Measurements from ENCODE around the gene RIMKLA. TPM values are rescaled to one million over a fixed set of nuclear protein-coding genes. Genes with fewer than 3 reads are reported as not detected.

Gene RIMKLA
- total RNA-seq, 1 donor from 2014 or later = 2.3 TPM

DNA sequence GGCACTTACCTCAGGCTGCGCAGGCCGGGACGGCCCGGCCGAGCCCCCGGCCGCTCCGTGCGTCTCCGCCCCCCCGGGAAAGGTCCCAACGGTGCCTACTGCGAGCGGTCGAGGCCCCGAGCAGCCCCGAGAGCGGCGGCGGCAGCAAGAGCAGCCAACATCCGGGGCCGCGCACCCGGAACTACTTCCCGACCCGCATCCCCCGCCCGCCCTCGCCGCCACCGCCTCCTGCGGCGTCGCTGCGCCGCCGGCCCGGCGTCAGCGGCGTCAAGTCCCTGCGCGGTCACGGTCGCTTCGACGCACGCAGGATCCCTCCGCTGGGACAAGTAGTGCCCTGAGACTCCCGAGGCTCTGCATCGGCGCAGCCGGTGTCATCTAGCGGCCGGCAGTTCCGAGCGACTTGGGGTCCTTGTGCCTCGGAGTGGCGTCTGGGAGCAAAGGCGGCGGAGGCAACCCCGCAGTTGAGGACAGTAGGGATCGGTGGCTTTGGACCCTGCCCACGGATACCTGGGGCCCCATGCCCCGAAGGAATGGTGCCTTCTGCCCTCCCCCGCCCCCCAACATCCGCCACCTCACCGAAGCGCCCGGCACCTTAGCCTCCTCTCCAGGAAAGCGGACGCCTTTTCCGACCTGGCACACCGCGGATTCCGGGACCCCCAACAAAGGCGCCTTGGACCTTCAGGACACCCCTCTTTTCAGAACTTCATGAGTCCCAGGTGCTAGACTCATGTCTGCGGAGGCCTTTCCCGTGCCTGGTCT, 45.4 kb upstream of the RIMKLA start, which contains the start of gene FOXJ3:
Gene FOXJ3 (minus strand): TSS at position 186 of the 759 bp plus-strand sequence. CDS start 24,142 bp downstream, outside the sequence.
- no peaks in the 10 kb centered on the region for H3K36me3 Mint-ChIP-seq
- H3K9me3 Mint-ChIP-seq = no peaks in the 10 kb centered on the region
- H3K4me1 Mint-ChIP-seq (ENCODE audit: unreplicated experiment) = peaks cover 32% of the 10 kb centered on the region

DNA sequence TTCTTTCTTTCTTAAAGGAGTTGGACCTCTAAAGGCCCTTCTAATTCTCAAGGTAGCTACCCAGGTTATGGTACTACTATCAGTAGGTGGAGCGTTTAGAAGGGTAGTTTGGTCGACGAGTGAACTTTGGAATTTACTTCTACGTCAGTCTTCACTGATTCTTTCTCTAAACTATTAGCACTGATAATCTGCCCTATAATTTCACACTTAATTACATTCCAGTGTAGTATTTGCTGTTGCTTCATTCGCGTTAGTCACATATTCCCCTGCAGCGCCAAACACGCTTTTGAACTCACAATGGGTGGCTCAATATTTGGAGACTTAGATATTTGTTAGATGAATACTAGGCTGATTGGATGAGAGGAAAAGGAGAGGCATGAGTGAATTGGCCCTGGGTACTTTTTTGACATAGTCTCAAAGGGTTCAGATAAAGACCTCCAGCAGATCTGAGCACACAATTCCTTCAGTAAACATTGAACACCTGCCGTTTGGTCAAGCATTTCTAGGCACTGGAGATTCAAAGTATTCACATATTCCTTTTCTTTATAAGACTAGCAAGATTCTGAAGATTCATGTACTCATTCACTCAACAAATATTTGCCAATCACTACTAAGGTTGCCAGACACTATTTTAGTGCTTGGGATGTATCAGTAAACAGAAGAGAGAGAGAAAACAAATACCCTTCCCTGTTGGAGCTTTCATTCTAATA, 44.6 kb upstream of the RIMKLA start:
- DNase-seq (ENCODE audit: extremely low spot score, unreplicated experiment) = no peak

More for the DNA sequence above, 45.4 kb upstream of the RIMKLA start, which contains the start of gene FOXJ3:
- Mint-ChIP-seq H3K4me3 (peak within 1 kb of the TSS; percentile 94), H3K27ac (peak within 1 kb of the TSS; percentile 95), H3K27me3 (no peaks in the 10 kb centered on the region)
- peak; percentile 93 for DNase-seq (ENCODE audit: extremely low spot score, unreplicated experiment)
- TF ChIP-seq, protein P1, sequence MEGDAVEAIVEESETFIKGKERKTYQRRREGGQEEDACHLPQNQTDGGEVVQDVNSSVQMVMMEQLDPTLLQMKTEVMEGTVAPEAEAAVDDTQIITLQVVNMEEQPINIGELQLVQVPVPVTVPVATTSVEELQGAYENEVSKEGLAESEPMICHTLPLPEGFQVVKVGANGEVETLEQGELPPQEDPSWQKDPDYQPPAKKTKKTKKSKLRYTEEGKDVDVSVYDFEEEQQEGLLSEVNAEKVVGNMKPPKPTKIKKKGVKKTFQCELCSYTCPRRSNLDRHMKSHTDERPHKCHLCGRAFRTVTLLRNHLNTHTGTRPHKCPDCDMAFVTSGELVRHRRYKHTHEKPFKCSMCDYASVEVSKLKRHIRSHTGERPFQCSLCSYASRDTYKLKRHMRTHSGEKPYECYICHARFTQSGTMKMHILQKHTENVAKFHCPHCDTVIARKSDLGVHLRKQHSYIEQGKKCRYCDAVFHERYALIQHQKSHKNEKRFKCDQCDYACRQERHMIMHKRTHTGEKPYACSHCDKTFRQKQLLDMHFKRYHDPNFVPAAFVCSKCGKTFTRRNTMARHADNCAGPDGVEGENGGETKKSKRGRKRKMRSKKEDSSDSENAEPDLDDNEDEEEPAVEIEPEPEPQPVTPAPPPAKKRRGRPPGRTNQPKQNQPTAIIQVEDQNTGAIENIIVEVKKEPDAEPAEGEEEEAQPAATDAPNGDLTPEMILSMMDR (conservative IDR thresholded peaks at IDR 0.05) = no peak

DNA sequence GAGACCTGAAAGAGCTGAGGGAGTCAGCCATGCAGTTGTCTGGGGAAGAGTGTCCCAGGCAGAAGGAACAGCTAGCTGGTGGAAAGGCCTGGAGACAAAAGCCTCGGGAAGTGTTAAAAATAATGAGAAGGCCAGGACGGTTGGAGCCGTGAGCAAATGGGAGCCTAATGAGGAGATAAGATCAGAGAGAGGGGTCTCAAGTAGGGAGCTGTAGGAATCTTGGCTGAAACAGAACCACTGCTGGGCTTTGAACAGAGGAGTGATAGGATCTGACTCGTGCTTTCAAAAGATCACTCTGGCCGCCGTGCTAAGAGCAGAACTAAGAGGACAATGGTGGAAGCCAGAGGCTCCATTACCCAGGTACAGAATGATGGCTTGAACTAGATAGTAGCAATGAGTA, 43.6 kb upstream of the RIMKLA start:
- Mint-ChIP-seq H3K27me3 (no peaks in the 10 kb centered on the region), H3K4me3 (peak overlapping the region; percentile 53), H3K9me3 (no peaks in the 10 kb centered on the region), H3K36me3 (no peaks in the 10 kb centered on the region), H3K27ac (peak overlapping the region; percentile 84), H3K4me1 (ENCODE audit: unreplicated experiment) (peaks cover 30% of the 10 kb centered on the region)
- DNase-seq (ENCODE audit: extremely low spot score, unreplicated experiment) = no peak
- TF ChIP-seq, protein P1 (conservative IDR thresholded peaks at IDR 0.05) = no peak

More for the DNA sequence above, 44.6 kb upstream of the RIMKLA start:
- TF ChIP-seq, protein P1 (conservative IDR thresholded peaks at IDR 0.05) = no peak
- Mint-ChIP-seq H3K27me3 (no peaks in the 10 kb centered on the region), H3K9me3 (no peaks in the 10 kb centered on the region), H3K36me3 (no peaks in the 10 kb centered on the region), H3K27ac (peak overlapping the region; percentile 84), H3K4me1 (ENCODE audit: unreplicated experiment) (peaks cover 32% of the 10 kb centered on the region), H3K4me3 (peak overlapping the region; percentile 92)

DNA sequence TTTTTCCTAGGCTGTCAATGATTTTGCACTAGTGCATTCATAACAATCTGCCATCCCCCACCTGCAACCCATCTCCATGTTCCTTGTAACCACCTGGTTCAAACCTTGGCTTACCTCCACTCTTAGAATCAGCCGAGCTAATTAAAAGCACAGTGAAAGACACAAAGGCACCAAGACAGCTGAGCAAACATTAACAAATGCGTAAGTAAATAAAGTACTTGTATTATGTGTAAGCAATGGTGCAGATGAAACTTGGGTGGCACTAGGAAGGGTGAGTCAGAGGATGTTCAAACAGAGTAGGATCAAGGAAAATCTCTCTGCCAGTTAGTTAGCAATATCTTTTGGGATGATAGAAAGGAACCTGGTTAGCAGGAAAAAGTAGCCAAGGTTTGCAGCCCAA, 40.5 kb upstream of the RIMKLA start:
- Mint-ChIP-seq H3K4me3 (no peak overlapping the region), H3K4me1 (ENCODE audit: unreplicated experiment) (peaks cover 13% of the 10 kb centered on the region), H3K9me3 (no peaks in the 10 kb centered on the region), H3K27me3 (no peaks in the 10 kb centered on the region), H3K36me3 (no peaks in the 10 kb centered on the region), H3K27ac (peak overlapping the region; percentile 12)
- DNase-seq (ENCODE audit: extremely low spot score, unreplicated experiment) = no peak
- TF ChIP-seq, protein P1 (conservative IDR thresholded peaks at IDR 0.05) = no peak

GRCh38 chr1:42340901-42341300, 39.7 kb upstream of the RIMKLA start:
- no peaks in the 10 kb centered on the region for H3K9me3 Mint-ChIP-seq
- H3K4me3 Mint-ChIP-seq = no peak overlapping the region
- H3K36me3 Mint-ChIP-seq = no peaks in the 10 kb centered on the region
- TF ChIP-seq, protein P1 (conservative IDR thresholded peaks at IDR 0.05) = no peak
- H3K27me3 Mint-ChIP-seq = no peaks in the 10 kb centered on the region
- H3K27ac Mint-ChIP-seq = no peak overlapping the region
- no peak for DNase-seq (ENCODE audit: extremely low spot score, unreplicated experiment)
- peaks cover 11% of the 10 kb centered on the region for H3K4me1 Mint-ChIP-seq (ENCODE audit: unreplicated experiment)
